Activated naive CD8-positive, alpha-beta T cell treated with anti-CD3 and anti-CD28 coated beads, Interleukin-2, amount 10 ng/mL, durations not matched to agents 7 days and 5 days (primary cell): ENCODE measurements around the gene LPO. TPM values are rescaled to one million over a fixed set of nuclear protein-coding genes. Genes with fewer than 3 reads are reported as not detected.

ENCODE experiments used
- ATAC-seq: fragments of 150-1000 bp; cut with Tn5 transposase; one replicate; pipeline ENCODE4 v1.10.0; 2021; ENCODE audit warnings: low read depth, moderate library complexity
- POLR2A ChIA-PET: fragments of 350-600 bp; sonication (Branson Sonifier 250); formaldehyde crosslinking; loops from one replicate; lab custom pipeline; 2021; ENCODE audit warnings: antibody characterized with exemption; lab: Charles Lee
- DNase-seq: peaks from one replicate; pipeline ENCODE4 v3.0.0; 2021
- H3K27ac Mint-ChIP-seq: one replicate; pipeline ENCODE4 v1.8.0; 2022; ENCODE audit warnings: mild to moderate bottlenecking, mixed read lengths
- H3K27me3 Mint-ChIP-seq: one replicate; pipeline ENCODE4 v1.8.0; 2022; ENCODE audit warnings: mild to moderate bottlenecking, moderate library complexity, mixed read lengths
- H3K36me3 Mint-ChIP-seq: one replicate; pipeline ENCODE4 v1.8.0; 2021; ENCODE audit warnings: mild to moderate bottlenecking, mixed read lengths
- H3K4me1 Mint-ChIP-seq: one replicate; pipeline ENCODE4 v1.8.0; 2021; ENCODE audit warnings: mixed read lengths
- H3K4me3 Mint-ChIP-seq: one replicate; pipeline ENCODE4 v1.8.0; 2022; ENCODE audit warnings: mild to moderate bottlenecking, moderate library complexity, mixed read lengths
- H3K9me3 Mint-ChIP-seq: one replicate; pipeline ENCODE4 v1.8.0; 2021; ENCODE audit warnings: mixed read lengths
- total RNA-seq, 2 experiments: library from RNA; stranded (reverse); gene quantifications; one replicate each; pipeline ENCODE4 v1.2.3, GENCODE V29; 2021

Gene LPO
- total RNA-seq, 2 experiments from 2014 or later = not detected

DNA sequence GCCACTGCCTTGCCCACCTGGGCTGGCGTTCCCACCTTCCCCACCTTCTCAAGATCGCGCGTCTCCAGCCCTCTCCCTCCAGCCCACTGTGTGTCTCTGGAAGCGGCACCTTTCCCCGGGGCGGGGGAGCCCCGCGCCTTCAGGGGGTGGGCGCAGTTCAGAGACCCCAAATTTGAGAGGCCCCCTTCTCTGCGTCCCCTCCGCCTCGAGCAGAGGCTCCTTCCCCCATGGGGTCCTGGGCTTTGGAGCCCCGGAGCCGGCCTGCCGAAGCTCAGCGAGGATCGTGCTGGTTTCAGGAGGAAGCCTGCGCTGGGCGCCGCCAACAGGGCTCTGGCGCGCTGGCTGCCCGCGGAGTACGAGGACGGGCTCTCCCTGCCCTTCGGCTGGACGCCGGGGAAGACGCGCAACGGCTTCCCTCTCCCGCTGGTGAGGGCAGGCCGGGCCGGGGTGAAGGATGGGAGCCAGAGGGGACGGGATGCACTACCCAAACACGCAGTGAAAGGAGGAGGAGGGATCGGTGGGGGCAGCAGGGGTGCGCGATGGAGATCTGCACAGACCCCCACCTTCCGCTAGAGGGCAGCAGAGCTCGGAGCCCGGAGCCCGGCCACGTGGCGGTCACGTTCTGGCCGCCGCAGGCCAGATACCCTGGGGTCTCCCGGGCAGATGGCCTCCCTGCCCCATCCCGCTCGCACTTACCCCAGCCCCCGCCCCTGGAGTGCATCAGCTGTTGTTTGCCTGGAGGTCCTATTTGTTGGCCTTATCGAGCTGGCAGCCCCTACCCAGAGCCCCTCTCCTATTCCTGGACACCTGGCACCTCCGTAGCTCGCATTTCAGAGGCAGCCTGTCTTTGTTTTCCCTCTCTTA is 11.1 kb downstream of the LPO start:
- POLR2A ChIA-PET = interaction anchor here (0.8 to 1.5 kb wide), 4 partner anchors 30 to 103 kb away, joined by 3 to 5 read pairs (median 3); partner anchors contain the start of genes MKS1 and SUPT4H1
- ATAC-seq = peak; percentile 78
- peak; percentile 83 for DNase-seq
- Mint-ChIP-seq H3K9me3 (no peaks in the 10 kb centered on the region), H3K4me3 (peak overlapping the region; percentile 82), H3K27ac (no peak overlapping the region), H3K27me3 (peaks cover 50% of the 10 kb centered on the region), H3K4me1 (peaks cover 24% of the 10 kb centered on the region), H3K36me3 (no peaks in the 10 kb centered on the region)

DNA sequence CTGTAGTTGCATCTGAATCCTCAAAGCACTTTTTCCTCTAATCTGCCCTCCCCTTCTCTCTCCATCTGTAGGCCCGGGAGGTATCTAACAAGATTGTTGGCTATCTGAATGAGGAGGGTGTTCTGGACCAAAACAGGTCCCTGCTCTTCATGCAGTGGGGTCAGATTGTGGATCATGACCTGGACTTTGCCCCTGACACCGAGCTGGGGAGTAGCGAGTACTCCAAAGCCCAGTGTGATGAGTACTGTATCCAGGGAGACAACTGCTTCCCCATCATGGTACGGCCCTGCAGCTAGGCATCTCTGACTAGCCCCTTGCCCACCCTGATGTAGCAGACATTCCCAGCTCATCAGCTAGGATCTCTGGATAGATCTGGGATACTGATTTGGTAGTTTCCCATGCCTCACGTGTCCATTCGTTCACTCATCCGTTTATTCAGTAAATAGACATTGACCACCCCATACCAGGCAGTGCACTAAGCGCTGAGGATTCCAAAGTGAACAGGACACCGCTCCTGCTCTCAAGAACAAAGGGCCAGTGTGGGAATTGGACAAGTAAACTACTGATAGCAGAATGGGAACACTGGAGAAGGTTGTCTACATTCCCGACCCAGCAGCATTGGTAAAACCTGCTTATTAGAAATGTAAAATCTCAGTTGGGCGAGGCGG is 12.1 kb downstream of the LPO start:
- H3K27me3 Mint-ChIP-seq = peaks cover 47% of the 10 kb centered on the region
- no peak for ATAC-seq

DNA sequence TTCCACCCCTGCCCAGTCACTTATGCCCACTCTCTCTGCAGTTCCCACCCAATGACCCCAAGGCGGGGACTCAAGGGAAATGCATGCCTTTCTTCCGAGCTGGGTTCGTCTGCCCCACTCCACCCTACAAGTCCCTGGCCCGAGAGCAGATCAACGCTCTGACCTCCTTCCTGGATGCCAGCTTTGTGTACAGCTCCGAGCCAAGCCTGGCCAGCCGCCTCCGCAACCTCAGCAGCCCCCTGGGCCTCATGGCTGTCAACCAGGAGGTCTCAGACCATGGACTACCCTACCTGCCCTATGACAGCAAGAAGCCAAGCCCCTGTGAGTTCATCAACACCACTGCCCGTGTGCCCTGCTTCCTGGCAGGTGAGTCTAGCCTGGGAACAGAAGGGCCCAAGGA is 13.8 kb downstream of the LPO start:
- Mint-ChIP-seq H3K4me1 (peaks cover 18% of the 10 kb centered on the region), H3K36me3 (no peaks in the 10 kb centered on the region), H3K27ac (no peak overlapping the region), H3K4me3 (no peak overlapping the region), H3K9me3 (no peaks in the 10 kb centered on the region), H3K27me3 (peaks cover 49% of the 10 kb centered on the region)
- no peak for ATAC-seq
- DNase-seq = no peak
- POLR2A ChIA-PET = no interaction called here

More for the DNA sequence above, 12.1 kb downstream of the LPO start:
- POLR2A ChIA-PET = interaction anchor here (0.8 to 1.5 kb wide), 3 partner anchors 31 to 102 kb away, joined by 3 to 5 read pairs (median 3); partner anchors contain the start of genes MKS1 and SUPT4H1
- DNase-seq = no peak
- Mint-ChIP-seq H3K9me3 (no peaks in the 10 kb centered on the region), H3K4me1 (peaks cover 24% of the 10 kb centered on the region), H3K27ac (no peak overlapping the region), H3K4me3 (peak overlapping the region; percentile 82), H3K36me3 (no peaks in the 10 kb centered on the region)

DNA sequence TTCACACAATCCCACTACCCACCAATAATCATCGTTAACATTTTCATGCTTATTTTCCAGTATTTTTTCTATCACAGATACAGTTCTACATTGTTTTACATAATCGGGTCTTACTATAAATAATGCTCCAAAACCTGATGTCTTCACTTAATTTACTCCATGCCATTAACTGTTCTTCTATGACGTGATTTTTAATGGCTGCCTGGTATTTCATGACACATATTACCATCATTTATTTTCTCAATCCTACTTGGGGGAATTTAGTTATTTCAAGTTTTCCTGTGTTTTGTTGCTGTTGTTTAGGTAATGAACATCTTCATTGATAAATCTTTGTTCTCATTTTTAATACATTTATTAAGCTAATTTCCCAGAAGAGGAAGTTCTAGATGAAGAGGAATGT is 14.7 kb downstream of the LPO start:
- peaks cover 10% of the 10 kb centered on the region for H3K4me1 Mint-ChIP-seq
- POLR2A ChIA-PET = no interaction called here
- DNase-seq (no peak), ATAC-seq (no peak)
- H3K9me3 Mint-ChIP-seq = no peaks in the 10 kb centered on the region
- no peak overlapping the region for H3K27ac Mint-ChIP-seq
- no peak overlapping the region for H3K4me3 Mint-ChIP-seq
- no peaks in the 10 kb centered on the region for H3K36me3 Mint-ChIP-seq
- peaks cover 53% of the 10 kb centered on the region for H3K27me3 Mint-ChIP-seq

DNA sequence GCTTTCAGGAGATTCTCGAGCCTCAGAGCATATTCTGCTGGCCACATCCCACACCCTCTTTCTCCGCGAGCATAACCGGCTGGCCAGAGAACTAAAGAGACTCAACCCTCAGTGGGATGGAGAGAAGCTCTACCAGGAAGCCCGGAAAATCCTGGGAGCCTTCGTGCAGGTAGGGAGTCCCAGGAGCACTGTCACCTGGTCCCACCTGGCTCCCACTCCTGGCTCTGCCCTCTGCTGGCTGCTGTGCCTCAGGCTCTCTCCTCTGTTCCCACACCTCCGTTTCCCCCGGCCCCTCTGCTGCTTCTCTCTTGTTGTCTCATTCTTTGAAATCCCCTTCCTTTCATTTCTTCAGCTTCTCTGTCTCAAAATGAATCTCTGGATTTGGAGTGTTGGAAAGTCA is 16.4 kb downstream of the LPO start:
- POLR2A ChIA-PET = no interaction called here
- ATAC-seq = no peak
- DNase-seq = no peak
- Mint-ChIP-seq H3K4me1 (peaks cover 1% of the 10 kb centered on the region), H3K36me3 (no peaks in the 10 kb centered on the region), H3K27me3 (peaks cover 62% of the 10 kb centered on the region), H3K4me3 (no peak overlapping the region), H3K9me3 (no peaks in the 10 kb centered on the region), H3K27ac (no peak overlapping the region)

DNA sequence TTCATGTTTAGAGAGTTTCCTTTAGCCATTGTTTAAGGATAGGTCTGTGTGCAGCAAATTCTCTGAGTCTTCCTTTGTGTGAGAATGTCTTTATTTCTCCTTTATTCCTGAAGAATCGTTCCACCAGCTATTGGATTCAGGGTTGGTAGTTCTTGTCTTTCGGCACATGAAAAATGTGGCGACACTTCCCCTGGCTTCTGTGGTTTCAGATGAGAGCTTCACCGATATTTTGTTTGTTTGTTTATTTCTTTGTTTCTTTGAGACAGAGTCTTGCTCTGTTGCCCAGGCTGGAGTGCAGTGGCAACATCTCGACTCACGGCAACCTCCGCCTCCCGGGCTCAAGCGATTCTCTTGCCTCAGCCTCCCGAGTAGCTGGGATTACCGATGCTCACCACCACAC is 23.8 kb downstream of the LPO start:
- no peaks in the 10 kb centered on the region for H3K36me3 Mint-ChIP-seq
- ATAC-seq (no peak), DNase-seq (no peak)
- H3K27ac Mint-ChIP-seq = no peak overlapping the region
- H3K27me3 Mint-ChIP-seq = peaks cover 74% of the 10 kb centered on the region
- POLR2A ChIA-PET = no interaction called here
- no peaks in the 10 kb centered on the region for H3K4me1 Mint-ChIP-seq
- no peak overlapping the region for H3K4me3 Mint-ChIP-seq
- no peaks in the 10 kb centered on the region for H3K9me3 Mint-ChIP-seq

DNA sequence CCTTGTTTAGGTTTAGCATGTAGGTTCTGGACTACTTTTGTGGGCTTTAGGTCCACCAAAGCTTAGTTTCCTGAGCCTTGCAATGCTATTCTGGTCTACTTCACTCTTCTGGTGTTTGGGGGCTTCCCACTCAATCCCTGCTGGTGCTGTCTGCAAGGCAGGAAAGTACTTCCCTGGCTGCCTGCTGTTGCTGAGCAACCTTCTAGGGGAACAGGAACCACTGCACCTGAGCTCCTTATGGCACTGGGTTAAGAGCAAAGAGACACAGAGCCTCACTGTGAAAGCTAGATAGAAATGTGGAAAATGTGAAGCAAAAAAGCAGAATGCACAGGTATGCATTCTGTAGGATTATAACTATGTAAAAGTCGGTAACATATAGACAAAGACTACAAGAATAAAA is 25.4 kb downstream of the LPO start:
- Mint-ChIP-seq H3K4me1 (no peaks in the 10 kb centered on the region), H3K4me3 (no peak overlapping the region), H3K27me3 (peaks cover 61% of the 10 kb centered on the region), H3K27ac (no peak overlapping the region), H3K36me3 (no peaks in the 10 kb centered on the region), H3K9me3 (no peaks in the 10 kb centered on the region)
- POLR2A ChIA-PET = no interaction called here
- DNase-seq (no peak), ATAC-seq (no peak)

DNA sequence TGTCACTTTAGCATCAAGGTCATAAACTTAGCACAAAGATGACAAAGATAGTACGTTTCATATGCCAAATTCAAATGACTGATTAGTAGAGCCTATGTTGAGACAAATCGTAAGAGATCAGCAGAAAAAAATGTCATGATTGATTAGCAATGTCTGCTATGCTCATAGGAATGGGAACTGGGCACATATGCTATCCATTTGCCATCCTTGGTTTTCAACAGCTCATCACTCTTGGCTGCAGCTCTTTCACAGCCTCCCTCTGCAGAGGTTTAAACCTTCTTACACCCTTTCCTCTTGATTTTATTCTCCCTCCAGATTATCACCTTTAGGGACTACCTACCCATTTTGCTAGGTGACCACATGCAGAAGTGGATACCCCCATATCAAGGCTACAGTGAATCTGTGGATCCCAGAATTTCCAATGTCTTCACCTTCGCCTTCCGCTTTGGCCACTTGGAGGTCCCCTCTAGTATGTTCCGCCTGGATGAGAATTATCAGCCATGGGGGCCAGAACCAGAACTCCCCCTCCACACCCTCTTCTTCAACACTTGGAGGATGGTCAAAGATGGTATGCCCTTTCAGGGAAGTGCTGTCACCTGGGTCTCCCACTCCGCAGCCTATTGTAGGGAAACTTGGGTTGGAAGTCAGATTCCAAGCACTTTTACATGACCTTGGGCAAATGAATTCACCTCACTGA is 26.2 kb downstream of the LPO start:
- ATAC-seq = no peak
- no peak overlapping the region for H3K27ac Mint-ChIP-seq
- POLR2A ChIA-PET = no interaction called here
- no peak for DNase-seq
- H3K4me1 Mint-ChIP-seq = no peaks in the 10 kb centered on the region
- H3K36me3 Mint-ChIP-seq = no peaks in the 10 kb centered on the region
- H3K4me3 Mint-ChIP-seq = no peak overlapping the region
- peaks cover 58% of the 10 kb centered on the region for H3K27me3 Mint-ChIP-seq
- H3K9me3 Mint-ChIP-seq = no peaks in the 10 kb centered on the region

DNA sequence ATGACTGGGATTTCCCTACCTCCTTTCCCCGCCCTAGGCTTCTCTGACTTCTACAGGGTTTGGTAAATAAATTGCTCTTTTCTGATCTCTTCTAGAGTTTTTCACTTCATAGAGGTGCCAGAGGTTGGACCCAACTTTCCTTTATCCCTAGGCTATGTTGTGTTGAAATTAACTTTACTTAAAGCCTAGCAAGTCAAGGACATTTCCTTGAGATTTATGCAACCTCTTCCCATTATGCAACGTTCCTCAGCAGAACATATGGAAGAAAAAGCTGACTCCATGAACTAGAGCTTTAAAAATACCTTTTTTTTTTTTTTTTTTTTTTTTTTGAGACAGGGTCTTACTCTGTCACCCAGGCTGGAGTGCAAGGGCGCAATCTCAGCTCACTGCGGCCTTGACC is 26.9 kb downstream of the LPO start:
- no peaks in the 10 kb centered on the region for H3K9me3 Mint-ChIP-seq
- no peak overlapping the region for H3K27ac Mint-ChIP-seq
- no peak for DNase-seq
- no peaks in the 10 kb centered on the region for H3K36me3 Mint-ChIP-seq
- POLR2A ChIA-PET = interaction anchor here (1.2 kb wide), 1 partner anchor 9 kb away, joined by 4 read pairs; no protein-coding TSS in a partner anchor
- H3K27me3 Mint-ChIP-seq = peaks cover 54% of the 10 kb centered on the region
- no peak for ATAC-seq
- H3K4me1 Mint-ChIP-seq = no peaks in the 10 kb centered on the region
- no peak overlapping the region for H3K4me3 Mint-ChIP-seq

DNA sequence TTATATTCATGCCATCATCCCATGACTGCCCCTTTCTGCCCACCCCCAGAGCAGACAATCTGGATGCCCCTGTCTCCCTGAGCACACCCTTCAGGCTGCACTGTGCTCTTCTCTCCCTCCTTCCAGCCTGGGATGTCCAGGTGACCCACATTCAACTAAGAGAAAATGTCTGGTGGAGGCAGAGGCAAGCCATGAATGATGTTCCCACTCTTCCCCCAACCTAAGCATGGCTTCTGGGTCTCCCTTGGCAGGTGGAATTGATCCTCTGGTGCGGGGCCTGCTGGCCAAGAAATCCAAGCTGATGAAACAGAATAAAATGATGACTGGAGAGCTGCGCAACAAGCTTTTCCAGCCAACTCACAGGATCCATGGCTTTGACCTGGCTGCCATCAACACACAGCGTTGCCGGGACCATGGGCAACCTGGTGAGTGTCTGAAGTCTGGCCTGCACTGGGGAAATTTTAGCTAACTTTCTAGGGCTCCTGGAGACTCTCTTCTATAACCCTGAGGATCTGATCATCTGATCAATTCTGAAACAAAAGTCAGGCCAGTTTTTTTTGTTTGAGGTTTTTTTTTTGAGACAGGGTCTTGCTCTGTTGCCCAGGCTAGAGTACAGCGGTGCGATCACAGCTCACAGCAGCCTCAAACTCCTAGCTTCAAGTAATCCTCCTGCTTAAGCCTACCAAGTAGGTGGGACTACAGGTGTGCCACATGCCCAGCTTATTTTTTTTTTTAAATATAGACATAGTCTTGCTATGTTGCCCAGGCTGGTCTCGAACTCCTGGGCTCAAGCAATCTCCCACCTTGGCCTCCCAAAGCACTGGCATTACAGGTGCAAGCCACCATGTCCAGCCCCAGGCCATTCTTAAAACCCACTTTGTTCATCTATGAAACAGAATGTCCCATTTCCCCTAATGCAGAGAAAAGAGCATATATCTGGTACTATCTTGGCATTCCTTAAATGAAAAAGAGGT is 27.8 kb downstream of the LPO start:
- DNase-seq = no peak
- no peaks in the 10 kb centered on the region for H3K4me1 Mint-ChIP-seq
- no peak overlapping the region for H3K4me3 Mint-ChIP-seq
- H3K27me3 Mint-ChIP-seq = peaks cover 45% of the 10 kb centered on the region
- no peaks in the 10 kb centered on the region for H3K36me3 Mint-ChIP-seq
- no peak overlapping the region for H3K27ac Mint-ChIP-seq
- no peaks in the 10 kb centered on the region for H3K9me3 Mint-ChIP-seq
- POLR2A ChIA-PET = interaction anchor here (1.2 kb wide), 1 partner anchor 10 kb away, joined by 4 read pairs; no protein-coding TSS in a partner anchor
- ATAC-seq = no peak

DNA sequence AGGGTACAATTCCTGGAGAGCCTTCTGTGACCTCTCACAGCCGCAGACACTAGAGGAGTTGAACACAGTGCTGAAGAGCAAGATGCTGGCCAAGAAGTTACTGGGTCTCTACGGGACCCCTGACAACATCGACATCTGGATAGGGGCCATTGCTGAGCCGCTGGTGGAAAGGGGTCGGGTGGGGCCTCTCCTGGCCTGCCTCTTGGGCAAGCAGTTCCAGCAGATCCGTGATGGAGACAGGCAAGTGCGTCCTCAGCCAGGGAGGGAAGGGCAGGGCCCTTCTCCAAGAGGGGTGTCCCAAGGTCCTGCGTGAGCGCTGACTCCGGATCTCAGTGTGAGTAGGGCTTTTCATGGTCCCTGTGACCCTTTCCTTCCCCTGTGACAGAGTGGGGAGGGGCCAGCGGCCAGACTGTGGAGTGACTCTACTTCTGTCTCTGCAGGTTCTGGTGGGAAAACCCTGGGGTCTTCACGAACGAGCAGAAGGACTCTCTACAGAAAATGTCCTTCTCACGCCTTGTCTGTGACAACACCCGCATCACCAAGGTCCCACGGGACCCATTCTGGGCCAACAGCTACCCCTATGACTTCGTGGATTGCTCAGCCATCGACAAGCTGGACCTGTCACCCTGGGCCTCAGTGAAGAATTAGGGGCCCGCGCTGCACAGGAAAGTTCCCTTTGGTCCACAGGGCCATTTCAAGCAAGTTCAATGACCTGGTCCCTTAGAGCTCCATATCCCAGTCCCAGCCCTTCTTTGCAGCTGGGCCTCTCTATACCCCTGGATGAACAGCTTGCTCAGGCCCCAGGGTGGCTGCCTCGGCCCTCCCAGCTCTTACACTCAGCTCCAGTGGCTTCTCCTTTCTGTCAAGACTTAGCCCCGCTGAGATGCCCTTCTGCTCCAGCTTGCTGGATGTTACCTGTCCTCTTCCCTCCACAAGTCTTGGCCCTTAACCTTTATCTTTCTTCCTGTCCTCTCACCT is 29.3 kb downstream of the LPO start:
- POLR2A ChIA-PET = no interaction called here
- Mint-ChIP-seq H3K4me1 (no peaks in the 10 kb centered on the region), H3K27ac (no peak overlapping the region), H3K27me3 (peaks cover 32% of the 10 kb centered on the region), H3K4me3 (no peak overlapping the region), H3K36me3 (no peaks in the 10 kb centered on the region), H3K9me3 (no peaks in the 10 kb centered on the region)
- no peak for DNase-seq
- ATAC-seq = no peak

DNA sequence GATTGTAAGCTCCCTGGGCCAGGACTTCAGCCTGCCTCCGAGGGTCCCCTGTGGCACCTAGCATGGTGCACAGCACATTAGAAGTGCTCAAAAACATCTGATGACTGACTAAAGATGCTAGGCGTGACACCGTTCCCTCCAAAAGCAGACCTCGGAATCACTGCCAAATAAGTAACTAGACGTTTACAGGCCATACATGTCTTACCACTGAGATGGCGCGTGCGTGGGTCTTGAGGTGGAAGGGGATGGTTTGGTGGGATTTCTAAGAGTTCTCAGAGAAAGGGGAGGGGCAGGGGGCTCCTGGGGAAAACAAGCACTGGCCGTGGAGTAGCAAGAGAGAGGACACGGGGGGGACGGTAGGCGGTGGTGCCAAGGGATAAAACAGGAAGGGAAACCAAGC is 29.9 kb downstream of the LPO start:
- Mint-ChIP-seq H3K4me3 (no peak overlapping the region), H3K9me3 (no peaks in the 10 kb centered on the region), H3K27ac (no peak overlapping the region), H3K36me3 (no peaks in the 10 kb centered on the region), H3K4me1 (no peaks in the 10 kb centered on the region), H3K27me3 (peaks cover 26% of the 10 kb centered on the region)
- no peak for DNase-seq
- POLR2A ChIA-PET = no interaction called here
- no peak for ATAC-seq
